Measurements from ENCODE around the gene ACTR2.

GRCh38 chr2:65277791-65278483 lies 50.3 kb downstream of the ACTR2 start:
- TF ChIP-seq GABPA (IDR thresholded peaks at IDR 0.05; ENCODE audit: low read depth, low read length) (no peak), GABPA (CRISPR knock-in tag; IDR thresholded peaks at IDR 0.05; ENCODE audit: low read depth) (no peak), ZBTB8A (CRISPR knock-in tag; IDR thresholded peaks at IDR 0.05; ENCODE audit: borderline replicate concordance, low read depth) (no peak), PLSCR1 (CRISPR knock-in tag; IDR thresholded peaks at IDR 0.05; ENCODE audit: borderline replicate concordance) (no peak), ZSCAN20 (CRISPR knock-in tag; IDR thresholded peaks at IDR 0.05; ENCODE audit: borderline replicate concordance) (no peak), FOXO4 (CRISPR knock-in tag; conservative IDR thresholded peaks at IDR 0.05) (no peak), ZBTB39 (CRISPR knock-in tag; IDR thresholded peaks at IDR 0.05) (no peak), ATAD3A (CRISPR knock-in tag; IDR thresholded peaks at IDR 0.05) (no peak), ESRRA (CRISPR knock-in tag; IDR thresholded peaks at IDR 0.05; ENCODE audit: low read depth) (no peak), ZNF451 (CRISPR knock-in tag; IDR thresholded peaks at IDR 0.05) (no peak), ZNF501 (CRISPR knock-in tag; IDR thresholded peaks at IDR 0.05) (no peak), POLR2A (IDR thresholded peaks at IDR 0.05; ENCODE audit: insufficient read depth in 1 of 2, low read depth in 2 of 2, low read length in 2 of 2) (no peak), TCF7 (IDR thresholded peaks at IDR 0.05; ENCODE audit: low read depth) (no peak), ELF1 (CRISPR knock-in tag; IDR thresholded peaks at IDR 0.05) (no peak)

All from HepG2 (cell line).